ENCODE measurements around the gene RECQL5. TPM values are rescaled to one million over a fixed set of nuclear protein-coding genes. Genes with fewer than 3 reads are reported as not detected.

RECQL5 gene
- total RNA-seq, 1 experiment from 2014 or later: 40.0 TPM

GRCh38 chr17:75607086-75607485 is 59.9 kb downstream of the RECQL5 start:
- Histone ChIP-seq H3K27ac (ENCODE audit: insufficient read length, low read depth, low read length) (no peak overlapping the region), H3K9ac (ENCODE audit: extremely low read depth, insufficient read length, low read length) (no peak overlapping the region), H4K91ac (ENCODE audit: insufficient read length, low read depth, low read length) (no peak overlapping the region), H3K56ac (ENCODE audit: insufficient read length, low read depth, low read length) (no peak overlapping the region), H3K27me3 (ENCODE audit: insufficient read depth, low read length) (no peaks in the 10 kb centered on the region), H3K18ac (ENCODE audit: insufficient read length, low read depth, low read length) (no peak overlapping the region), H3K4me2 (ENCODE audit: insufficient read depth, insufficient read length, low read length) (no peak overlapping the region), H3K14ac (ENCODE audit: insufficient read depth, low read length) (no peak overlapping the region), H2BK120ac (ENCODE audit: low read depth, low read length, poor library complexity, severe bottlenecking) (no peak overlapping the region), H4K8ac (replicated peaks; ENCODE audit: insufficient read length, low read depth, low read length) (no peak overlapping the region), H3K23me2 (ENCODE audit: insufficient read length, low read depth, low read length, poor library complexity, severe bottlenecking) (no peaks in the 10 kb centered on the region), H2BK5ac (ENCODE audit: insufficient read length, low read length) (no peak overlapping the region), H4K5ac (ENCODE audit: insufficient read length, low read depth, low read length) (no peak overlapping the region), H3K4me1 (ENCODE audit: insufficient read depth, low read length) (no peaks in the 10 kb centered on the region), H2BK20ac (ENCODE audit: low read depth, low read length, poor library complexity, severe bottlenecking) (no peak overlapping the region), H3K4ac (ENCODE audit: low read depth, low read length) (no peak overlapping the region), H3K79me1 (ENCODE audit: insufficient read depth, low read depth, low read length, poor library complexity, severe bottlenecking) (no peaks in the 10 kb centered on the region), H3T11ph (ENCODE audit: low read length) (no peak overlapping the region), H4K20me1 (ENCODE audit: control insufficient read depth, insufficient read depth, insufficient read length) (no peaks in the 10 kb centered on the region), H2AFZ (ENCODE audit: low read length) (no peak overlapping the region), H2AK5ac (ENCODE audit: insufficient read length, low read length) (no peak overlapping the region), H2BK15ac (ENCODE audit: low read depth, low read length) (no peak overlapping the region), H2BK12ac (ENCODE audit: insufficient read length, low read depth, low read length) (no peak overlapping the region), H3K79me2 (ENCODE audit: insufficient read depth, low read length) (no peaks in the 10 kb centered on the region), H3K9me3 (ENCODE audit: control insufficient read depth, low read depth, low read length) (no peaks in the 10 kb centered on the region), H3K23ac (ENCODE audit: insufficient read length, low read depth, low read length) (no peak overlapping the region)
- Mint-ChIP-seq H3K27ac (no peak overlapping the region), H3K9me3 (no peaks in the 10 kb centered on the region), H3K36me3 (ENCODE audit: insufficient read depth in 1 of 3, low read depth in 3 of 3) (no peaks in the 10 kb centered on the region), H3K27me3 (ENCODE audit: low read depth) (no peaks in the 10 kb centered on the region), H3K4me1 (no peaks in the 10 kb centered on the region), H3K4me3 (no peak overlapping the region)
- WGBS (ENCODE audit: extremely low coverage, insufficient read length, low lambda C conversion rate): no CpG with 5 or more reads among the region's 5 CpGs
- DNase-seq: no peak
- no peak for TF ChIP-seq CTCF (conservative IDR thresholded peaks at IDR 0.05)

Data from H9 (cell line).